NCI-H146 treated with DMSO at 0.1 percent for 48 hours (cell line): ENCODE measurements around the gene ACOT9.
A peak's percentile ranks its signal among the peaks of the same experiment; 100 is the strongest.
"Not testable (repeated sequence)": the region's sequence is repeated elsewhere in the genome, so short reads cannot be mapped to it uniquely, and the experiment has no call there.

Experiments used
- DNase-seq: peaks from one replicate; lab custom pipeline; 2025; ENCODE audit not compliant: unreplicated experiment; lab: John Stamatoyannopoulos, UW

Gene ACOT9

DNA sequence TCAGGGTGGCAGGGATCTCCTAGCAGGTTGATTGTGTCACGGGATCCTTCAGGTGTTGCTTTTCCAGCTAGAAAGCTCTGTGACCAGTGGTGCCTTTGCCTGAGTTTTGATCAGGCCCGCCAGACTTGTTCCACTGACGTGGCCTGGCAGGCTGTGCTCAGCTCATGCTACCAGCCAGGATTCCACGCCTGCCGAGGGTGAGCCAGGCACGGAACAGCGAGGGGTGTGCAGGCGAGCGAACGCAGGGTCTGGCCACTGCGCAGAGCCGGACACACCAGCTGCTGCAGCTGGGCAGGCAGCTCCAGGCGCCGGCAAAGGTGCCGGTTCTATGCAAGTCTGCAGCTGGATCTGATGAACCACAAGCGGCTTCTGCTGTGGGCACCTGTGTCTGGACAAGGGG lies 22.8 kb upstream of the ACOT9 start:
- DNase-seq = no peak

DNA sequence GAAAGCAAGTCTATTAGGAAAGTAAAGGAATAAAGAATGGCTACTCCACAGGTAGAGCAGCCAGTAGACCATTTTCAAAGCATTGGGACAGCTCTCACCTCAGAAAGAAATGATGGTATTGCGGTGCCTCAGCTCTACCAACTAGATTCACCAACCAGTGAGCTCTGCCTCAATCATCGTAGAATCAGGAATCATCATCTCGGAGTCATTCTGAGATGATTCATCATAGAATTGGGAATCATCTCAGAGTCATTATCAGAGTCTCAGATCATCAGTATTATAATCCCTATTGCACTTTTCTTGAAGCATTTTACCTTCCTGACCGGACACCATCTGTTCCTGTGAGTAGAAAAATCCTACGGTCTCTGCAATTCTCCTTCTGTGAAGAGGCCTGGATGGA lies 22.4 kb upstream of the ACOT9 start:
- no peak for DNase-seq

- DNase-seq = no peak
Measured at GRCh38 chrX:23764188-23764984, 21.3 kb upstream of the ACOT9 start.

GRCh38 chrX:23759821-23760220 lies 16.7 kb upstream of the ACOT9 start:
- DNase-seq = no peak

GRCh38 chrX:23756165-23756564 lies 13.1 kb upstream of the ACOT9 start:
- DNase-seq = no peak

GRCh38 chrX:23754664-23755063 lies 11.6 kb upstream of the ACOT9 start:
- no peak for DNase-seq

GRCh38 chrX:23752740-23753415 lies 9.8 kb upstream of the ACOT9 start:
- DNase-seq = no peak

- no peak for DNase-seq
Measured at GRCh38 chrX:23749576-23749975, 6.5 kb upstream of the ACOT9 start.

- DNase-seq = no peak
Measured at GRCh38 chrX:23749129-23749528, 6.1 kb upstream of the ACOT9 start.

DNA sequence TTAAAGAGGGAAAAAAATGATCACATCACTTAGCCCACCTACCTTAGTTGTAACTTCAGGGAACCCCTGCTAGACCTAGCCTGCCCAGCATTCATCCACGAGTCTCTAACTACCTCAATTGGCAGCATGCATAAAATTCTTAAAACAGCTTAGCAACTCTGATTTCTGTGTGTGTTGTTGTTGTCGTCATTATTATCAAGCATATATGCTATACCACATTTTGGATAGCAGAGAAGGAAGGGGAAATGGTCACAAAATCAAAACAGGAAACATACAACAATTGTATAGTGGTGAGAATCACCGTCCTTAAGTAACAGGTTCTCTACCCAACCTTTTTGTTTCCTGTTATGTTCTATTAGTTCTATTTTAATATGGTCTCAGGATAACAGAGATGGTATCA lies 2.7 kb upstream of the ACOT9 start:
- no peak for DNase-seq

- DNase-seq = not testable (repeated sequence)
Measured at GRCh38 chrX:23743623-23743971, 521 bp upstream of the ACOT9 start.

- DNase-seq = no peak
Measured at GRCh38 chrX:23742174-23742696, 841 bp downstream of the ACOT9 start.

- no peak for DNase-seq
Measured at GRCh38 chrX:23737413-23737812, 5.7 kb downstream of the ACOT9 start.

- DNase-seq = peak; percentile 48
Measured at GRCh38 chrX:23736030-23736429, 7.0 kb downstream of the ACOT9 start.

DNA sequence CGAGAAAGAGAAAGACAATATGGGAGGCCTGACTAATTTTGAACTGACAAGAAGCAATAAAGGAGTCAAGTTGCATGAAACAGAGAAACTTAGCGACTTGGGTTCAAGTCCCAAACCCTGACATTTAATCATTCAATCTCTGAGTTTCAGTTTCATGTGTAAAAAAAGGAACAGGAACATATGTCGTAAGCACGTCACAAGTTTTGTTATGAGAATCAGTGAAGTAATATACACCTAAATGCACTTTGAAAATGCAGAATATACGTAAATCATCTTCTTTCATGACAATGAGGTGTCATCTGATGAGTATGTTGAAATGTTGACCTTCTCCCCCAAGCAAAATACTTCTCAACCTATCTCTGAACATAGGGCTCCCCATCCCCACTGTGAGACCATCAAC lies 10.4 kb downstream of the ACOT9 start:
- DNase-seq = no peak

GRCh38 chrX:23731951-23732350 lies 11.1 kb downstream of the ACOT9 start:
- no peak for DNase-seq

DNA sequence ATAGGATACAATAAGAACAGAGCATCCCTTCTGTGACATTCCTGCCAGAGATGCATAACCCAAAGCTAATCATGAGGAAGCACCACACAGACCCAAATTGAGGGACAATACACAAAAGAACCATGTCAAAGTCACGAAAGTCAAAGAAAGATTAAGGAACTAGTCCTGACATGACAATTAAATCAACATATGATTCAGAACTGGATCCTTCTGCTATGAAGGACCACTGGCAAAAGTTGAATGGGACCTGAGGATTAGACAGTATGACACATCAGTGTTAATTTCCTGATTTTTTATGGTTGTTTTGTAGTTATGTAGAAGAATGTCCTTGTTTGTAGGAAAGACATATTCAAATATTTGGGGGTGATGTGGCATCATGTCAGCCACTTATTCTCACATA lies 13.9 kb downstream of the ACOT9 start:
- no peak for DNase-seq

GRCh38 chrX:23727206-23727605 lies 15.9 kb downstream of the ACOT9 start:
- DNase-seq = no peak

- no peak for DNase-seq
Measured at GRCh38 chrX:23726191-23726590, 16.9 kb downstream of the ACOT9 start.

- DNase-seq = no peak
Measured at GRCh38 chrX:23720117-23720677, 22.9 kb downstream of the ACOT9 start.

DNA sequence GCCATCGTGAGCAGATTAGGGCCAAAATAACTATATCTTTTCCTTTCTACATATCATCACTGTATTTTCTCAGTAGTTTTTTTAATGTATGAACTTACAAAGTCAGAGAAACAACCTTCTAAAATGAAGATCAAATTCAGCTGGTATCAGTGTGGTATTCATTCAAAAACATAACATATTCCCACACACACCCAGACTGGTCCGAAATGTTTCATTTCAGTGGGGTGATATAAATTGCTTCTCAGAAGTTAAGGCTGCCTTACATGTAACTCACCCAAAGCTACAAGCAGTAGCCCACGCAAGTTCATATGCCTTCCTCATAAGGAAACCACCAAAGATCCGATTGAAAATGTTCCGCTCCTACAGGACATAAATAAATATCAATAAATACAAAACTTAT lies 37.8 kb downstream of the ACOT9 start:
- no peak for DNase-seq

DNA sequence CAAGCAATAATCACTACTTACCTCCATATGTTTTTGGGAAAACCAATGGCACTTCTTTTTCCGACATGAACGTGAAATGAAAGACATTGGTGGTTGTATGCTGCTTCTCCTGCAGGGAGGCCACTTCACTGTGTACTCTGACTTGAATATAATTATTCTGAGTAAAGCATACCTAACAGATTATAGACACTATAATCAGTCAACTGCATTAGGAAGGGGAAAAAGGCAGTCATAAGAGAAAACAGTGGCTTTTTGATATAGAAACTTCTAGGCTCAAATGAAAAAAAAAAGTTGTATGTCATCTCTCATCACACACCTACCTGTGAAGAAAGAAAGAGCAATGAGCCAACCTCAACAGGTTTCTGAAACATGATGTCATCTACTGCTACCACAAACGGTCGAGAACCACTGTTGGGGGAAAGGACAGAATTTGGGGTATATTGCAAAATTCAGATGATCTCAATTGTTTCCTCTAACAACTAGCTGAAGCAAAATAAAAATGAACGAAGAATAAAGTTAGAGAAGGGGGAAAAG lies 38.3 kb downstream of the ACOT9 start:
- no peak for DNase-seq
